GM18508 (cell line): ENCODE data around the gene GPR180.
A peak's percentile ranks its signal among the peaks of the same experiment; 100 is the strongest.

Experiments
- ATAC-seq: cut with Tn5 transposase; IDR thresholded peaks from one replicate; pipeline ENCODE4 v1.9.1; 2021; ENCODE audit warnings: moderate number of reproducible peaks; ENCODE audit not compliant: insufficient read depth, unreplicated experiment

GPR180 gene

GRCh38 chr13:94601446-94602431 is at the start of gene GPR180:
TSS of gene GPR180 (plus strand) at chr13:94601857. CDS start at chr13:94601928, 71 bp downstream.
- peak; percentile 97 for ATAC-seq

DNA sequence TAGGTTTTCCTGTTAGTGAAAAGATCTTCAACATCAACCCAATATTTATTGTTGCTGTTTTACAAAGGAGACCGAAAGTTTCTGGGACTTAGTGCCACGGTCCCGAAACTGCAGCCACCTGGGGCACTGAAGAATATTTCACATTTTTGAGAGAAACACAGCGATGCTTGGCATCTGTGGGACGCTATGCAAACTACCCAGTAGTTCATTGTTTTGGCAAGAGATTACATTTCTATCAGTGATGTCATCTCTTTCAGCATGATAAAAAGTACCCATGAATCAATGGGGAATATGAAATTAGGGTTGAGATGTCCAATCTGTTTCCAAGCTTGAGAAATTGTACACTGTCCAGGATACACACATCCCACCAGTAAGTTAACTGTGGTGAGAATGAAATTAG is 49.6 kb upstream of the GPR180 start:
- no peak for ATAC-seq

GRCh38 chr13:94553766-94554165 is 47.9 kb upstream of the GPR180 start:
- no peak for ATAC-seq

- ATAC-seq: no peak
These were observed 45.6 kb upstream of the GPR180 start for GRCh38 chr13:94556041-94556440.

GRCh38 chr13:94556621-94557020 is 45.0 kb upstream of the GPR180 start:
- ATAC-seq: no peak

- ATAC-seq: no peak
These were observed 43.9 kb upstream of the GPR180 start for GRCh38 chr13:94557684-94558235.

- no peak for ATAC-seq
These were observed 42.9 kb upstream of the GPR180 start for GRCh38 chr13:94558716-94559115.

- no peak for ATAC-seq
These were observed 42.3 kb upstream of the GPR180 start for GRCh38 chr13:94559222-94559795.

DNA sequence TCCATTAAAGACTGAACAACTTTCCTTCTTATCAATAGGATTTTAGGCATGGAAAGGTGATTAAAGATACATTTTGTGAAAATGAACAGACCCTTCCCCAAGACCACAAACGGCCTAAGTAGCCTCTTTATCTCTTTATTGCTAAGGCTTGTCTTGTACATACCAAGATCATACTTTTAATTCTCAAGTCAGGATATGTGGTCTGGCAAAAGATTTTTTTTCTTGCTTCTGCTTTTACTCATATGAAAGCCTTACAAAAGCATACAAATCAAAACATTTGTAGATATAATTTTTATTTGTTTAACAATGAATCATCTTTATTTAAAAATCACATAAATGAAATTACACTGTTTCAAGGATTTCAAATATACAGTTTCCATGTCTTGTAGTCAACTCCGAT is 41.5 kb upstream of the GPR180 start:
- ATAC-seq: no peak

DNA sequence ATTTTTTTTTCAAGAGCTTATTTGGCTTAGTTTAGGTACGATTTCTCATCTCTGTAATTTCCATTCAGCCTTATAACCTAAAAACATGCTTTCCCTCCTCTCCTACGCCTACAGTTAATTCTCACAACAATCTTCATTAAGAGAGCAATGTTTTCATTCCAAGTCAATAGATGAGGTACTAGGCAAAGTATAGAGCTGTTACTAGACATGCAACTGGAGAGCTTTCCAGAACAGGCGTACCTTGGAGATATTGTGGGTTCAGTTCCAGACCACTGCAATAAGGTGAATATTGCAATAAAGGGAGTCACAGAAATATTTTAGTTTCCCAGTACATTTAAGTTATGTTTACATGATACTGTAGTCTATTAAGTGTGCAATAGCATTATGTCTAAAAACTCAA is 40.5 kb upstream of the GPR180 start:
- no peak for ATAC-seq

DNA sequence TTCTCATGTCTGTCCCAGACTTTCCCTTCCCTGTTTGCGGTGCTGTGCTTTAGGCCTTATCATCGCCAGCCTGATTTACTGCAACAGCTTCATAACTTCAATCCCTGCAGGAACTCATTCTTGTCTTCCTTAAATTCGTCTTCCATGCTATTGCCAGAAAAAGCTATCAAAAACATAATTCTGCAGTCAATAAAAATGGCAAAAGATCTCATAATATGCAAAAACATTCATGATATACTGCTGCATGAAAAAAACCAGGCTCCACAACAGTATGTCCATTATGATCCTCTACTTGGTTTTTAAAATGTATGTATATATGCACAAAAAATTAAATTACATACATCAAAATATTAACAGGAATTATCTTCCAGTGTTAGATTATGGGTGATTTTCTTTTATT is 34.1 kb upstream of the GPR180 start:
- ATAC-seq: no peak

GRCh38 chr13:94568443-94568842 is 33.2 kb upstream of the GPR180 start:
- ATAC-seq: no peak

- ATAC-seq: no peak
These were observed 32.0 kb upstream of the GPR180 start for GRCh38 chr13:94569615-94570014.

DNA sequence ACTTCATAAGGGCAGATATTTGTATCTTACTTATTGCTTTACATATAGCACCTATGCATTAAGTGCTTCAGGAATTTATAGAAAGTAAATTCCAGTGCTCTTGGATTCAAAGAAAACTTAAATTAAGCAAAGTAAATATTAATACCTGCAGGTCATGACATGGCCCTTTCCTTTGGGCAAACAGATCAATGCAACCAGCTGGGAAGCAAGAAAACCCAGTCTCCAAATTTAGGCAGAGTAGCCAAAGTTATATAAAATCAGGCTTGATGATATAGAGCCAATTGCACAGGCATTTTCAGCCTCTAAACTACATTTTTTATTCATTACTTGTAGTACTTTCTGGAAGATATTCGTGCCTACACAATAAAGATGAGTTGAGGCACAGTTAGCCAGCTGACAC is 22.6 kb upstream of the GPR180 start:
- no peak for ATAC-seq

GRCh38 chr13:94583926-94584325 is 17.7 kb upstream of the GPR180 start:
- no peak for ATAC-seq

DNA sequence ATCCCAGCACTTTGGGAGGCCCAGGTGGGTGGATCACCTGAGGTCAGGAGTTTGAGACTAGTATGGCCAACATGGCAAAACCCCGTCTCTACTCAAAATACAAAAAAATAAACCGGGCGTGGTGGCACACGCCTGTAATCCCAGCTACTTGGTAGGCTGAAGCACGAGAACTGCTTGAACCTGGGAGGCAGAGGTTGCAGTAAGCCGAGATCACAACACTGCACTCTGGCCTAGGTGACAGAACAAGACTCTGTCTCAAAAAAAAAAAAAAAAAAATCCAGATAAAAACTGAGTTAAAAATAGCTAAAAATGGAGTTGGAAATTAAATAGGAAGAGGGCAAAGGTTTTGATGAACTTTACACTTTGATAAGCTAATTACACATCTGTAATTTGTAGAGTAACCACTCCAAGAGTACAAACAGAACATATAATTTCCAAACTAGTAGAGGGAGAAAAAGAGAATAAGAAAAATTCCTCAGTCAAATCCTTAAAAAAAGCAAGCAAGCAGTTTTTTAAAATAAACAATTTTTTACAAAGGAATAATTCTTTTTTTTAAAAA is 16.0 kb upstream of the GPR180 start:
- no peak for ATAC-seq

GRCh38 chr13:94586371-94586770 is 15.3 kb upstream of the GPR180 start:
- no peak for ATAC-seq

DNA sequence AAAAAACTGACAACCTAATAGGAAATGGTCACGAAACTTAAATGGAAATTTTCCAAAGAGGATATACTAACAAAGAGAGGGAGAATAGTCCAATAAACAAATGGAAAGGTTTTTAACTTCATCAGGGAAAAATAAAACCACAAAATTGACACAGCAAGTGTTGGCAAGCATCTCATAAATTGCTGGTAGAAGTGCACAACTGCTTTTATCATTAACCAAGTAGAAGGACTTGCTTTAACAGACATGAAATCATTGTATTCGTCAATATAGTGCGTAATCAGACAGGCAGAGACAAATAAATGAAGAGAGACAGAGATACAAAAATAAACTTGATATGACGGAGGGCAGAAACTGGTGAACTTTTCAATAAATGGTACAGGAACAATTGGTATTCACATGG is 13.1 kb upstream of the GPR180 start:
- no peak for ATAC-seq

GRCh38 chr13:94590744-94591143 is 10.9 kb upstream of the GPR180 start:
- no peak for ATAC-seq

- ATAC-seq: no peak
These were observed 6.4 kb upstream of the GPR180 start for GRCh38 chr13:94595001-94595949.
